ENCODE data around the gene NCEH1. TPM values are rescaled to one million over a fixed set of nuclear protein-coding genes. Genes with fewer than 3 reads are reported as not detected.

NCEH1 gene
- total and polyA plus RNA-seq, 4 donors: 6.3 to 52.1 (median 10.6) TPM

DNA sequence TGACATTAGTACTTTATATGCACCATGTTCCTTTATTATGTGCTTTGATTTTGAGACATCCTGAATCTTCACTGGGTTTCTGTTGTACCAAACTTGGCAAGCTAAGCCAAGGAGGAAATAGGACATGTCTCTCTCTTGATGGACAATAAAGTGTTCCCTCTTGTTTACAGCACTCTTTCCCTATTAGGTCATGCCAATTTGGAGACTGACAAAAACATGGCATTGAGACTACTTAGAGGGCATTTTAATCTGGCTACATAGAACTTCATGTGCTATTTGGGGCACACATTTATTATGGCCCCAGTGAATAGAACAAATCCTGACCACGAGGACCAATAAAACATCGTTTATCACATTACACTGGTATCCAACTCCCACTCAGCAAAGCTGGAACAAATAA, 102.3 kb downstream of the NCEH1 start:
- Histone ChIP-seq H3K27me3 (ENCODE audit: control insufficient read depth in 3 of 3, insufficient read depth in 3 of 3, low read length in 2 of 3) (no peaks in the 10 kb centered on the region), H3K9me3 (ENCODE audit: control insufficient read depth in 4 of 4, insufficient read depth in 3 of 4, low read length in 3 of 4) (peaks cover 0 to 3% (median 0%) of the 10 kb centered on the region in 4 donors), H3K27ac (ENCODE audit: low read depth in 1 of 2, low read length in 1 of 2) (peak overlapping the region in 1 of 2 donors; percentile 23), H3K4me1 (ENCODE audit: control insufficient read depth in 5 of 5, insufficient read depth in 5 of 5, low read length in 5 of 5) (peaks cover 0 to 6% (median 3%) of the 10 kb centered on the region in 5 donors), H3K9ac (ENCODE audit: insufficient read depth in 1 of 2, low read length in 2 of 2) (no peak overlapping the region), H3K4me3 (no peak overlapping the region), H3K36me3 (ENCODE audit: control insufficient read depth in 4 of 4, insufficient read depth in 4 of 4, low read length in 4 of 4) (no peaks in the 10 kb centered on the region)
- no peak for ATAC-seq (ENCODE audit: insufficient read depth, low FRiP score)
- WGBS, 2 donors: 65 to 71% methylated on average over 2 of the region's 2 CpGs
- TF ChIP-seq, protein P1, sequence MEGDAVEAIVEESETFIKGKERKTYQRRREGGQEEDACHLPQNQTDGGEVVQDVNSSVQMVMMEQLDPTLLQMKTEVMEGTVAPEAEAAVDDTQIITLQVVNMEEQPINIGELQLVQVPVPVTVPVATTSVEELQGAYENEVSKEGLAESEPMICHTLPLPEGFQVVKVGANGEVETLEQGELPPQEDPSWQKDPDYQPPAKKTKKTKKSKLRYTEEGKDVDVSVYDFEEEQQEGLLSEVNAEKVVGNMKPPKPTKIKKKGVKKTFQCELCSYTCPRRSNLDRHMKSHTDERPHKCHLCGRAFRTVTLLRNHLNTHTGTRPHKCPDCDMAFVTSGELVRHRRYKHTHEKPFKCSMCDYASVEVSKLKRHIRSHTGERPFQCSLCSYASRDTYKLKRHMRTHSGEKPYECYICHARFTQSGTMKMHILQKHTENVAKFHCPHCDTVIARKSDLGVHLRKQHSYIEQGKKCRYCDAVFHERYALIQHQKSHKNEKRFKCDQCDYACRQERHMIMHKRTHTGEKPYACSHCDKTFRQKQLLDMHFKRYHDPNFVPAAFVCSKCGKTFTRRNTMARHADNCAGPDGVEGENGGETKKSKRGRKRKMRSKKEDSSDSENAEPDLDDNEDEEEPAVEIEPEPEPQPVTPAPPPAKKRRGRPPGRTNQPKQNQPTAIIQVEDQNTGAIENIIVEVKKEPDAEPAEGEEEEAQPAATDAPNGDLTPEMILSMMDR (IDR thresholded peaks at IDR 0.05; ENCODE audit: control extremely low read depth, extremely low read depth): no peak
- DNase-seq: peak in 1 of 3 donors; percentile 32

DNA sequence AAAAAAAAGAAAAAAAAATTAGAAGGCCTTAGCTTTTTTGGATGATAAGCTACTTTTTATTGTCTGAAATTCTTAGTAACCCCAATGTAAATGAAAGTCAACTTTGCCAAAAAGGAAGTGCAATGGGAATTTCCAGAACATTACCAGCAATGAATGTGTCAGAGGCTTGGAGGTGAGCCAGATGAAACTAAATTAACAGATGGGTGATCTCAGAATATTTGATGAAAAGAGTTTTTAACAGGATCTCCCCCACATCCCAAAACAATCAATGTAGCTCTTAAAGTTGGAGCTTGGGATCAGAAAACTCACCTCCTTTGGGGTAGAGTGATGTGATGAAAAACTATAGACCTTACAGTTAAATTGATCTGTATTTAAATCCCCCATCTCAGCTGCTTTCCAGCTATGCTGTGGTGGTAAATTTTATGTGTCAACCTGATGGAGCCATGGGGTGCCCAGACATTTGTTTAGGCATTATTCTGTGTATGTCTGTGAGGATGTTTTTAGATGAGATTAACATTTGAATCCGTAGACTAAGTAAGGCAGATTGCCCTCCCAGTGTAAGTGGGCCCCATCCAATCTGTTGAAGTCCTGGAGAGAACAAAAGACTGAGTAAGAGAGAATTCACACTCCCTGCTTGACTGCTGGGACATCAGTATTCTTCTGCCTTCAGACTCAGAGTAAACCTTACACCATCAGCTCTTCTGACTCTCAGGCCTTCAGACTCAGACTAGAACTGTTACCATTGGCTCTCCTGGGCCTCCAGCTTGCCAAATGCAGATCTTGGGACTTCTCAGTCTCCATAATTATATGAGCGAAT, 103.4 kb downstream of the NCEH1 start:
- H3K27ac ChIP-seq (ENCODE audit: low read depth in 1 of 2, low read length in 1 of 2): peak overlapping the region; percentile 17 to 60

DNA sequence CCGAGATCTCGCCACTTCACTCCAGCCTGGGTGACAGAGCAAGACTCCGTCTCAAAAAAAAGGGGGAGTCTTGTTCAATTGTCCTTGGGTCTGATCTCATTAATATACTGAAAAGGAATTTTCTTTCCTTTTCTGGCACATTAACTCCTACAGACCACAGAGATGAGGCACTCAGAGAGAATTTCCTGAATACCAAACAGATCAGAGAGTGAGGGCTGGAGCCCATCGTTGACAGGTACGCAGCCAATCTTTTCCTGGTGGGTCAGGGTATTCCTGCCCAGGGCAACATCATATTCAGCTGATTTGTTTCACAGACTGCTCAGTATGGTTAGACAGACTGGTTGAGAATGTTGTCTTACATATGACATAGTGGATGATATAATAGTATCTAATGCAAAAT, 104.8 kb downstream of the NCEH1 start:
- 86 to 90% methylated on average over 5 of the region's 5 CpGs for WGBS, 2 donors
- Histone ChIP-seq H3K36me3 (ENCODE audit: control insufficient read depth in 4 of 4, insufficient read depth in 4 of 4, low read length in 4 of 4) (no peaks in the 10 kb centered on the region), H3K4me3 (no peak overlapping the region), H3K9me3 (ENCODE audit: control insufficient read depth in 4 of 4, insufficient read depth in 3 of 4, low read length in 3 of 4) (no peaks in the 10 kb centered on the region), H3K4me1 (ENCODE audit: control insufficient read depth in 5 of 5, insufficient read depth in 5 of 5, low read length in 5 of 5) (peaks cover 0 to 6% (median 3%) of the 10 kb centered on the region in 5 donors), H3K9ac (ENCODE audit: insufficient read depth in 1 of 2, low read length in 2 of 2) (no peak overlapping the region), H3K27ac (ENCODE audit: low read depth in 1 of 2, low read length in 1 of 2) (no peak overlapping the region), H3K27me3 (ENCODE audit: control insufficient read depth in 3 of 3, insufficient read depth in 3 of 3, low read length in 2 of 3) (no peaks in the 10 kb centered on the region)
- DNase-seq (no peak), ATAC-seq (ENCODE audit: insufficient read depth, low FRiP score) (no peak)
- TF ChIP-seq, protein P1 (IDR thresholded peaks at IDR 0.05; ENCODE audit: control extremely low read depth, extremely low read depth): no peak

More for the DNA sequence above, 103.4 kb downstream of the NCEH1 start:
- Histone ChIP-seq H3K9ac (ENCODE audit: insufficient read depth in 1 of 2, low read length in 2 of 2) (no peak overlapping the region), H3K9me3 (ENCODE audit: control insufficient read depth in 4 of 4, insufficient read depth in 3 of 4, low read length in 3 of 4) (no peaks in the 10 kb centered on the region), H3K27me3 (ENCODE audit: control insufficient read depth in 3 of 3, insufficient read depth in 3 of 3, low read length in 2 of 3) (no peaks in the 10 kb centered on the region), H3K4me1 (ENCODE audit: control insufficient read depth in 5 of 5, insufficient read depth in 5 of 5, low read length in 5 of 5) (peaks cover 0 to 6% (median 3%) of the 10 kb centered on the region in 5 donors), H3K4me3 (no peak overlapping the region), H3K36me3 (ENCODE audit: control insufficient read depth in 4 of 4, insufficient read depth in 4 of 4, low read length in 4 of 4) (no peaks in the 10 kb centered on the region)
- 66 to 74% methylated on average over 2 of the region's 2 CpGs for WGBS, 2 donors
- ATAC-seq (ENCODE audit: insufficient read depth, low FRiP score) (no peak), DNase-seq (peak; percentile 47 to 80 (median 70))
- TF ChIP-seq, protein P1 (IDR thresholded peaks at IDR 0.05; ENCODE audit: control extremely low read depth, extremely low read depth): no peak

Data from lung (tissue), 12 donors.